ENCODE measurements around the gene FHIT.

DNA sequence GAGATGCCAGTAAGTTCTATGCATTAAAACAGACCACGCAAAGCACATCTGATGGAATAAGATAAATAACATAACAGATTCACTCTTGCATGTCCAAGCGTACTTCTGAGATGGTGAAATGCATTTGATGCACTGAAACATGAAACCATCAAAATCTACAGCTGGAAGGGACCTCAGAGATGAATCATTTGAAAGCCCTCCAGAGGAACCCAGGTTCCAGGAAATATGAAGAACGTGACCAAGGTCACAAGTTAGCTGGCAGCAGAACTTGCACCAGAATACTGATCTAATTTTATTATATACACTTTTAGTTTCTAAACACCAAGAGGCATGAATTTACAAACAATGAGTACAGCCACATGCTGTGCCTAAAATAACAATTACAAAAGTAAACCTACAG, 957.1 kb downstream of the FHIT start:
- TF ChIP-seq, protein P1, sequence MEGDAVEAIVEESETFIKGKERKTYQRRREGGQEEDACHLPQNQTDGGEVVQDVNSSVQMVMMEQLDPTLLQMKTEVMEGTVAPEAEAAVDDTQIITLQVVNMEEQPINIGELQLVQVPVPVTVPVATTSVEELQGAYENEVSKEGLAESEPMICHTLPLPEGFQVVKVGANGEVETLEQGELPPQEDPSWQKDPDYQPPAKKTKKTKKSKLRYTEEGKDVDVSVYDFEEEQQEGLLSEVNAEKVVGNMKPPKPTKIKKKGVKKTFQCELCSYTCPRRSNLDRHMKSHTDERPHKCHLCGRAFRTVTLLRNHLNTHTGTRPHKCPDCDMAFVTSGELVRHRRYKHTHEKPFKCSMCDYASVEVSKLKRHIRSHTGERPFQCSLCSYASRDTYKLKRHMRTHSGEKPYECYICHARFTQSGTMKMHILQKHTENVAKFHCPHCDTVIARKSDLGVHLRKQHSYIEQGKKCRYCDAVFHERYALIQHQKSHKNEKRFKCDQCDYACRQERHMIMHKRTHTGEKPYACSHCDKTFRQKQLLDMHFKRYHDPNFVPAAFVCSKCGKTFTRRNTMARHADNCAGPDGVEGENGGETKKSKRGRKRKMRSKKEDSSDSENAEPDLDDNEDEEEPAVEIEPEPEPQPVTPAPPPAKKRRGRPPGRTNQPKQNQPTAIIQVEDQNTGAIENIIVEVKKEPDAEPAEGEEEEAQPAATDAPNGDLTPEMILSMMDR (IDR thresholded peaks at IDR 0.05; ENCODE audit: low read depth, low read length) = no peak
- TF ChIP-seq EZH2phosphoT487 (IDR thresholded peaks at IDR 0.05; ENCODE audit: low read depth) = no peak
